Central memory CD4-positive, alpha-beta T cell (primary cell): ENCODE data around the gene CD55.
"Not testable (repeated sequence)": the region's sequence is repeated elsewhere in the genome, so short reads cannot be mapped to it uniquely, and the experiment has no call there.

ENCODE experiments used
- DNase-seq: peaks from one replicate; pipeline ENCODE4 v3.0.0; 2022

Gene CD55

DNA sequence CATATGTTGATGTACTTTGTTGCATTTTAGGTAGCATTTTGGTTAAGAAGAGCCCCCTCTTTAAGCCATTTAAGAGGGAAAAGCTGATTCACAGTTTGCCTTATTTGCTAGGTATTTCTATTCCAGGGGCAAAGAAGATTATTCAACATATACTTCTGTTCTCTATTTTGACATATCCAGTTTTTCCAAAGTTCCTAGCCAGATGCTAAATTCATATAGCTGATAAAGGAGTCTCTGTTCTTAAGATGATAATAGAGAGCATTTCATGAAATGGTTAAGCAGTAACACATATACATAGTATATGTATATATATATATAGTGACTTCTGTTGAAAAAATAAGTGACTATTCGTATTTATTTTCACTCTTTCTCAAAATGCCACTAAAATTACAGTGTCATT lies 15.5 kb upstream of the CD55 start:
- DNase-seq: no peak

DNA sequence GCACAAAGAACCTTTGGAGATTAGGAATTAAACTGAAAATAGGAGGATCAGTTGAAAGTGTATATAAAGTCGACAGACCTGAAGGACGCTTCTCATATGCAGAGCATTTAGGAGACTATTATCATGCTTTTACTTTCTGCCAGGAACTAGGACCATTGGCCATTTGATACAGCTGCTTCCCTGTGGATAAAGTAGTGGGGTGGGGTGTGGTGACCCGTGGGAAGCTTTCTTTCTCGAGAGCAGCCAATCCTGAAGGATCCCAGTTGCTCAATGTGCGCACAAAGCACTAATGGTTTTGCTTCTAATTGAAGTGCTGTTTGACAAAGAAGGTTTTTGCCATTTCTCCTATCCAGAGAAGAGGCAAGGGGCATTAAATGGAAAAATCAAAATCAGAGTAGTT lies 14.9 kb upstream of the CD55 start:
- no peak for DNase-seq

DNA sequence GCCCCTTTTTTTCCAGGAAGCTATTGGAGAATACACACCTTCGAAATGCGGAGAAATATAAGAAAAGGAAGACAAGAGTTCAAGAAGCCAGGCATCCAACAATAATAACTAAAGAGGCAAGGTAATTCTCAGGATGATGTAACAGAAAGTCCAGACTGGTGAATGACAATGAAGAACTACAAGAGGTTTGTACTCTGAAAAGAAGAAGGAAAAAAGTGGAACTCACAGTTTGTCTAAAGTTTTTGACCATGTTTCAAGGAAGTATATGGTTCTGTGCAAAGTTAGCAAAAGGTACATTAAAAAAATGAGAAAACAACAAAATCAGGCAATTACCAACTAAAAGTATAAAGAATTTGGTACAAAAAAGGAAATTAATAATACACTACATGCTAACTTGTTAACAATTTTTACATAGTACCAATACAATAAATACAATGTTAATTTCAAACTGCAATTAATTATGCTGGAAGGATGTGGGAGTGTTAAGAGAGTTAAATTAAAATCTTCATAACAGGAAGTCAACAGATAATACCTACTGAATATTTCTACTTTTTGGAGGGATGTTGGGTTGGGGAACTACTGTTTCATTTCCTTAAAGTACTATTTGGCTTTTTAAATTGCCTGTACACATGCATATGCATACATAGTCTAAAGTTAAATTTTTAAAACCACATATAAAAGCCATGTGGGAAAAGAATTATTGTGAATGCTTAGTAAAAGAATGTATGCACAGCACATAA lies 12.9 kb upstream of the CD55 start:
- no peak for DNase-seq

DNA sequence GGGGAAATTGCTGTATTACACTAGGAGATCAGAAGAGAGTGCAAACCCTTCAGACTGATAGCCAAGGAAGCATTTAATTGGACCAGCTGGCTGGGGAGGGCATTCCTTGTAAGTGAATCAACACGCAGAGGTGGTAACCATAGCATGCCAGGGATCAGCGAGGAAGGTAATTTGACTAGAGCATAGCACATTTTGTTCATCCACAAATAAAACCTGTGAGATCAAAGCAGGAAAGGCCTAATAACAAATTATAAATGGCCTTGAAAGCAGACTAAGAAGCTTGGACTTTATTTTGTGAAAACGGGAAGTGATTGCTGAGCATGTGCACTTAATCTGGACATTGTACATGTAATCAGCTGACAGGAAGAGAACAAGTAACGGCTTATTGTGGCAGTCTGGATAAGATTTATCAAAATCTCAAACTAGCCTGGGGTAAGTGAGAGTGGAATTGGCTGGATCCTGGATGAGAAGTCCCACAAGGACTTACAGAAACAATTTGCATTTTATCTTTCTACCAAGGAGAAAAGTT lies 11.7 kb upstream of the CD55 start:
- DNase-seq: no peak

DNA sequence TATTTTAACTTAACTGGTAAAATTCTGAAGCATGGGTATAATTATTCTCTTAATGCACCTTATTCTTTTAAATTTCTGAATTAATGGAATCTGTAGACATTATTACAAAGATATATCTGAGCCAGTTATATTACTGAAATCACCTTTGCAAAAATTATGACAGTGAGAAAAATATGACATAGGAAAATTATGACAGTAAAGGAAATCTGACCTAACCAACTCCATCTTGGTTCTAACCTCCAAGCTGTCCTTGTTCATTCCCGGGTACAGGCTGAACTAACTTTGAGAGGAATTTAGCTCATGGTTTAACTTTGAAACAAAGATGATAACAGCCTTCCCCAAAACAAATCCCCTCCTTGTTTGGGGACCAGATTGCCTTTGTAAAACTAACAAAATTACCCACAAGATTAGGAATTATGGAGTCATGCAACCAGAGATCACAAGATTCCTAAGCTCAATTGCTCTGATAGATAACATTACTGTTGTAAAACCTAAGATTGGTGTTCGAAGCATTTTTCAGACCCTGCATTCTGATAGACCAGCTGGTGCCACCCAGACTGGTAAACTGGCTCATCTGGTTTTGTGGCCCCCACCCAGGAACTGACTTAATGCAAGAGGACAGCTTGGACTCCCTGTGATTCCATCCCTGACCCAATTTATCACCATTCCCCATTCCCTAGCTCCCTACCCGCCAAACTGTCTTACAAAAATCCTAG lies 9.4 kb upstream of the CD55 start:
- DNase-seq: no peak

DNA sequence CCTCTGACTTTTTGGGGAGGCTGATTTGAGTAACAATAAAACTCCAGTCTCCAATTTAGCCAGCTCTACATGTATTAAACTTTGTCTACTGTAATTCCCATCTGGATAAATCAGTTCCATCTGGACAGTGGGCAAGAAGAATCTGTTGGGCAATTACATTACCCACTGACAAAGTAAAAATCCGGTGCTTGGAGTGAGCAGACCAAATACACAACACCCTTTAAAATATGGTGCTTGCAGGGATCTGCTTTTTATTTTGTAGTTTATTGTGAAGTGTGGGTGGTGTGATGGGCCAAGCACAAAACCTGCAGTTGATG lies 8.9 kb upstream of the CD55 start:
- DNase-seq: no peak

DNA sequence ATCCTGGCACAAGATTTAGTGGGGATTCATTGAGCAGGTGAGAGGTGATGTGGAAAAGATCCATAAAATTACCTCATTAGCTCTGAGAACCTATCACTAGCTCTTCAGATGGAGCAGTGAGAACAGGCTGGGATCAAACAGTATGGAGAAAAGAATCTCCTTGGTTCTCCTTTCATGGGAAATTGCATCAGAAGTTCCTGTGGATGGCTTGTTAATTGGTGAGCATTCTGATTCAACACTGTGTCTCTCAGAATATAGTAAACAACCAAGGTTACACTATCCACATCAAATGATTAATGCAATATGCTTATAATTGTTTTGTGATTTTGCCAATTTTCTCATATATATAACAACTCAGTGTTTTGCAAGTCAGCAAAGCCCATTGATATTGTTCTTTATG lies 8.3 kb upstream of the CD55 start:
- DNase-seq: no peak

DNA sequence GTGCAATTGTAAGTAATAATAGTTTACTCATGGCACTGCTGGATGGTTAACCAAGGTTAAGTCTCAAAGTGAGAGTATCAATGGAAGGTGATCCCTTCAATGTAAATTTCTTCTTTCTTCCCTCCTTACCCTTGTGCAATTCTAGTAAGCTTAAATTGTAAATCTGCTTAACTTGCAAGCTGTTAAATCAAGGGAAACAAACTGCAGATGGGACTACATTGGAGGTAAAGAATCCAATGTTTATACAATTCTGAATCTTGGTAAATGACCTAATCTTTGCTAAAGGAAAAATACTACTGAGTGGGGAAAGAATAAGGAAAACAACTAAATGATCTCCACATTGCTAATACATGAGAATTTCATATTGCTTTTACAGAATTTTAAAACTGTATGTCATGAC lies 6.7 kb upstream of the CD55 start:
- no peak for DNase-seq

DNA sequence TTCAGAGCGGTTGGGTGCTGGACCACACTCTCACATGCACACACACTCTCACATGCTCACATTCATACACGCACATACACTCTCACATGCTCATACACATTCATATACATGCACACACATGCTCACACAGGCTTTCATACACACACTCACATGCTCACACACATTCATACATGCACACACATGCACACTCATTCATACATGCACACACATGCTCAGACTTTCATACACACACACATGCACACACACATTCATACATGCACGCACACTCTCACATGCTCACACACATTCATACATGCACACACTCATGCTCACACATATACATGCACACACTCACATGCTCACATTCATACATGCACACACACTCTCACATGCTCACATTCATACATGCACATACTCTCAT lies 6.0 kb upstream of the CD55 start:
- no peak for DNase-seq

DNA sequence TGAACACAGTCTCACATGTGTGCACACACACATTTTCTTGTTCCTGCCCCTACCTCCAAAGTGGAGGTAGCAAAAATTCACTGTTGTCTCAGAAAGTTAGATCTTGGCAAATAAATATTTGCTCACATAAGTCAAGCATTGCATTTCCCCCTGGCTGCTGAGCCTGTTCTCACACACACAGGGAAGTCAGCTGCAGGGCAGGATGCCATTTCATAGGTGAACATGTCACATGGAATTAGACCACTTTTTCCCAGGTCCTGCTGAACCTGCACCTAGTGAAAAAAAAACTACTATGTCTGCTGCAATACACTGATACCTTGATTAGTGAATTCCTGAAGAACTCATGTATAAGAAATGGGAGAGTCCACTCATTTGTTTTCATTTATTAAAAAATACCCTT lies 5.3 kb upstream of the CD55 start:
- DNase-seq: no peak

DNA sequence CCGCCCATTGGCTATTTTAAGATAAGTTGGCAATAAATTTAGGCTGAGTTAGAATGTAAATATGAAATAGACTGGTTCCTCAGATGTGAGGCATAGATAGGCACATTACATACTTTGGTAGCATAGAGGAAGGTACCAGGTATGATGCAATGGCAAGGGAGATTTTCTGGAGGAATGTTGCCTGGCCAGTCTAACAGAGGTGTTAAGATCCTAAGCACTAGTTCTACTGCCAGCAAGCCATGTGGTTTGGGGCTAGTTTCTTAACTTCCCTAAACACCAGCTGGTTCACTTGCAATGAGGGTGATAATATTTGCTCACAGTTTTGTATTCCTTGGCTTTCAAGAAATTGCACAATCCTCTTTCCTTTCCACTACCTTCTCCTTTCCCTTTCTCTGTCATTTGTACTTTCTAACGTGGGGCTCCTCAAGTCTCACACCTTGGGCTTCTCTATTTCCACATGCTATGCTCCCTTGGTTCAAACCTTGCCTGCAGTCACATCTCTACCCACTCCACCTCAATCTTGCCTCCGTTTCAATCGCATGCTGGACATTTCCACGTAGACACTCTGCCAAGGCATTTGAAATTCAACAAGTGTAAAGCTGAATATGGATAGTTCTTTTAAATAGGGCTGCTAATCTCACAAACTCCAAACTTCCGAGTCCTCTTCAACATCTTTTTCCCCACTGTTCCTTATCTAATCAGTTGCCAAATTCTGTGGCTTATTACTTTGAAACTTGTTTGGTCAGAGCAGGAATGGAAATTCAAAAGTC lies 4.7 kb upstream of the CD55 start:
- no peak for DNase-seq

DNA sequence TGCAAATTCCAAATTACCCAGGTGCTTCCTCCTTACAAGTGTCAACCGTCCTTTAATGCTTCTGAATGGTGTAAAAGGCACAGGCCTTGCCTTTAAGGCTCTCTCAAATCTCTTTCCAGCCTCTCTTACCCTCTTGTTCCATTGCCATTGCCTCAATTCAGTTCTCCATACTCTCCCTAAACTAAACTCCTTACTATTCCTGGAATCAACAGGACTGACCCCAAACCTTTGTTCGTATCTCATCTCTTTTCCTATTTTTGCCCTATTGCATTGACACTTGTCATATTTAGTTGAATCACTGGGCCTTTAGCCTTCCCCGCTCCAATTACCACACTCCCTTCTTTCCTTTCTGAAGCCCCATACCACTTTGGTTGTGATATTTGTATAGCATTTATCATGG lies 3.9 kb upstream of the CD55 start:
- DNase-seq: no peak

DNA sequence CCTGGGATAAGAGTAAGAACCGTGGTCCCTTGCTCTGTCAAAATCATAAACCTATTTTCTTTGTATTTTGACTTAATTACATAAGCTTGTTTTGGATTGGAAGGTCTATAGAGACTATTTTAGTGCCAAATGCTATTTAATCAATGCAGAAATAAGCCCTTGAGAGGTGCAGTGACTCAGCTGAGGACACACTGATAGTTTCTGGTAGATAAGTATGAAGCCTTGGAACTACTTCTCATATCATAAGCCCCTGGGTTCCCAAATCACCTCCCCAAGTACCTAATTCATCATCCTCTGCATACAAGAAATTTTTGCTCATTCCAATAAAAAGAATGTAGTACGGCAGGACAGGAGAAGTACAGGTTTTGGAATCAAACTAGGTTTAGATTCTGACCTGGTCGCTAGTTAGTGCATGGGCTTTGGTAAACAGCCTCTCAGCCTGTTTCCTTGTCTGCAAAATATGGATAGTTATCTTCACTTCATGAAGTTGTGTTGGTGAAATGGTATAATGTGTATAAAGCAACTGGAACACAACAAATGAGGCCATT lies 3.3 kb upstream of the CD55 start:
- DNase-seq: no peak

DNA sequence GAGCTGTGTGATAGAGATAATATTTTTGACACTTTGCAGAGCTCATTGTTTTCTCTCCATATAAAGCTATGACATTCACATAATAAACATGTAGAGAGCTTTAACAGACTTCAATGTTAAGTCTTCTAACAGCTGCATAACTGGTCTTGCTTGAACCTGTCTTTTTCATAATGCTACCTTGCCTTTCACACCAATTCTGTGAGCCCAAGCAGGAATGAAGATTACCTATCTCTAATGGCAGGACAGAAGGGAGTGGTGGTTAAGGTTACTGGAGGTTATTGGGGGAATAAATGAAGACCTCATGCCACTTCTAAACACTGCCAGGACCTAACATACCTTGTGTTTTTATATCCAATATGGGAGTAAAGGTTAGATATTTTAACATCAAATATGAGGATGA lies 2.3 kb upstream of the CD55 start:
- no peak for DNase-seq

DNA sequence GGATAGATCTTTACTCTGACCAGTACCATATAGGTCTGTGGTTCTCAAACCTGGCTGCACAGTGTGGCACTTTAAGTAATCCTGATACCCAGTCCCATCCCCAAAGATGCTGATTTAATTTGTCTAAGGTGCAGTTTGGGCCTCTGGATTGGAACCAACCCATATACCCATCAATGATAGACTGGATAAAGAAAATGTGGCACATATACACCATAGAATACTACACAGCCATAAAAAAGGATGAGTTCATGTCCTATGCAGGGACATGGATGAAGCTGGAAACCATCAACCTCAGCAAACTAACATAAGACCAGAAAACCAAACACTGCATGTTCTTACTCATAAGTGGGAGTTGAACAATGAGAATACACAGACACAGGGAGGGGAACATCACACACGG lies 1.4 kb upstream of the CD55 start:
- not testable (repeated sequence) for DNase-seq

DNA sequence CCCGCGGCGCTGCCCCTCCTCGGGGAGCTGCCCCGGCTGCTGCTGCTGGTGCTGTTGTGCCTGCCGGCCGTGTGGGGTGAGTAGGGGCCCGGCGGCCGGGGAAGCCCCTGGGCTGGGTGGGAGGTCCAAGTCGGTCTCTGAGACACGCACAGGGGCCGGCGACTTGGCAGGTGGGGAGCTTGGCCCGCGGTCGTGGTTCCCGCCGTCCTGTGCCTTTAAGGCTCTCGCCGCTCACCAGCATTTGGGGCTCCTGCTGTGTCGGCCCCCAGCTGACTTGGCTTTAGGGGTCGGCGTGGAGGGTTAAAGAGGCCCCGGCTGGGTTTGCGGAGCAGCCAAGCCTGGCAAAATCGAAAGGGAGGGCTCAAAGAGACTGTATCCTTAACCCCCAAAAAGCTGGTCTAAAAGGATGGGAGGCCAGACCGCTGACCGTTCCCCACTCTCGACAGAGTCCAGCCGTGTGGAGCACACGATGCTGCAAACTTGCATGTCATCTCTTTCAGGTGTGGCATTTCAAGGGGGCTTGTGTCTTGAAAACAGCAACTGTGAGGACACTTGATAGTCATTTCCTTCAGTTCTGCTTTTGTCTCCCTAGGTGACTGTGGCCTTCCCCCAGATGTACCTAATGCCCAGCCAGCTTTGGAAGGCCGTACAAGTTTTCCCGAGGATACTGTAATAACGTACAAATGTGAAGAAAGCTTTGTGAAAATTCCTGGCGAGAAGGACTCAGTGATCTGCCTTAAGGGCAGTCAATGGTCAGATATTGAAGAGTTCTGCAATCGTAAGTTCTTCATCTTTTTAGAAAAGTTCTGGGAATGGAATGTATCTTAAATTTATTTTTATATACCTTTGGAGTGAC lies 540 bp downstream of the CD55 start:
- no peak for DNase-seq

DNA sequence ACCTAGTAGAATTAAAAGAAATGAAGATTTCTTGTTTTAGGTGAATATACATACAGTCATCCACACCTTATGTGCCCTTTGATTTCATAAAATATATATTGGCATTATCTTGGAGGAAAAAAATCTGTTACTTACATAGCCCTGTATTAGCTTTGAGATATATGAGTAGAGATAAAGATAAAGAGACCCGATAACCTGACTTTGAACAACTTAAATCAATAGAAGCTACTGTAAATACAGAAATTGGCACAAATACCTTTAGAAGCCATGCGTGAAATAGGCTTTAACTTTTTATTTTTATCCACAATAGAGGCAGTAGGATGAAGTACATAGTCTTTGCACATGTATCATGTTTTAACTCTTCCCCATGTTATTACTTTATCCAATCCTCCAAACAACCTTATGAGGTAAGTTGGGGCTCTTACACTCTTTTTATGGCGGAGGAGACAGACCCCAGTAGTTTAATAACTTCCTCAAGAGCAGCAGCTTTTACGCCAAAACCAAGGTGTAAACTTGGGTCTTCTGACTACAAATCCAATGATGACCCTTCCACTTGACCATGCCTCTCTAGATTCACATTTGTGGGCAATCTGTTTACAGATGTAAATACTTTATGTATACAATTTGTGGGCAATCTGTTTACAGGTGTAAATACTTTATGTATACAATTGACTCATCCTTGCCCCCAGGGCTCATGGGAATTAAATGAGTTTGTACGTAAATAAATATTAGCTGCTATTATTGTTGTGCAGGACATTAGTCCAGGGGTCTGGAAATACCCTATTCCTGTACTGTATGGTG lies 2.1 kb downstream of the CD55 start:
- DNase-seq: no peak

DNA sequence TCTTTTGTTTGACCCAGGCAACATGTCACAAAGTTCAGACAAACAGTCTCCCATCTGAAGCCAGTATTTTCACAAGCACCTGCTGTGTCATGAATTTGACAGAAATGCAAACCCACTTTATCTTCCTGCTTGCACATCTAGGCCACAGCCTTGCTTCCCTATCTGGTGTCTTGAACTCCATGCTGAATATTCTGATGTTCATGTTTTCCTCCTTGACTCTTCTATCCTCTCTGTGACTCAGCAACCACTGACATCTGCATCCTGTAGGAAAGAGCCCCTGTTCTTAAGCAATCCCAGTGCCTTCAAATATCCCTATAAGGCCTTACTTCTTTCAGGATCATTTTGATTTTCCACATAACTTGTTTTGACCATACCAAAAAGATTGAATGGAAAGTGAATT lies 6.5 kb downstream of the CD55 start:
- DNase-seq: no peak

DNA sequence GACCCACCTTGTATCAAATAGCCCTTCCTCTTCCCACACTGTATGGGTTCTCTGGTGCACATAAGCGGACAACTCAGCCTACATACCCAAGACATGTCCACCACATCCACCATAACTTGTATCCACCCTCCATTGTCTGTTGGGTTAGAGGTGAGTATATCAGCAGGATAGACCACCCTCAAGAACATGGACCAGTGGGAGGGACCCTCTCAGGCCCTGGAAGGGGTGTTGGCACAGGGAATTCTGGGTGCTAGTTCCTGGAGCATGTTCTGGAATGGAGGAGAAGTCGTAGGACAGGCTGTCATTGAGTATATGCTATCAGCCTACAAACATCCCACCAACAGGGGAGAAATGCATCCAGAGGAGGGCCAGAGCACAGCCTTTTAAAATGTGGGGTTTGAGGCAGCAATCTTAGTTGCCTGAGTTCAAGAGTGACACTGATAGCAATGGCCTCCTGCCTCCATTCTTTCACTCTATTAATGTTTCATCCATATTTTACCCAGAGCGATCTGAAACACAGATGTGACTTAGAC lies 7.5 kb downstream of the CD55 start:
- DNase-seq: no peak

DNA sequence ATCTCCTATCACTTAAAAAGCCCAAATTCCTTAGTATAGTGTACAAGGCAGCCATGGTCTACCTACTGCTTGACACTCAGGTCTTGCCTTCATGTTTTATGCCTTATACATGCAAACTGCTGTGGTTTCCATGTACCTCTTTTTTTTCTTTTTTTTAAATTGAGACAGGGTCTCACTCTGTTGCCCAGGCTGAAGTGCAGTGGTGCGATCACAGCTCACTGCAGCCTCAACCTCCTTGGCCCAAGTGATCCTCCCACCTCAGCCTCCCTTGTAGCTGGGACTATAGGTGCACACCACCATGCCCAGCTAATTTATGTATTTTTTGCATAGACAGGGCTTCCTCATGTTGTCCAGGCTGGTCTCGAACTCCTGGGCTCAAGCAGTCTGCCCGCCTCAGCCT lies 8.0 kb downstream of the CD55 start:
- no peak for DNase-seq

DNA sequence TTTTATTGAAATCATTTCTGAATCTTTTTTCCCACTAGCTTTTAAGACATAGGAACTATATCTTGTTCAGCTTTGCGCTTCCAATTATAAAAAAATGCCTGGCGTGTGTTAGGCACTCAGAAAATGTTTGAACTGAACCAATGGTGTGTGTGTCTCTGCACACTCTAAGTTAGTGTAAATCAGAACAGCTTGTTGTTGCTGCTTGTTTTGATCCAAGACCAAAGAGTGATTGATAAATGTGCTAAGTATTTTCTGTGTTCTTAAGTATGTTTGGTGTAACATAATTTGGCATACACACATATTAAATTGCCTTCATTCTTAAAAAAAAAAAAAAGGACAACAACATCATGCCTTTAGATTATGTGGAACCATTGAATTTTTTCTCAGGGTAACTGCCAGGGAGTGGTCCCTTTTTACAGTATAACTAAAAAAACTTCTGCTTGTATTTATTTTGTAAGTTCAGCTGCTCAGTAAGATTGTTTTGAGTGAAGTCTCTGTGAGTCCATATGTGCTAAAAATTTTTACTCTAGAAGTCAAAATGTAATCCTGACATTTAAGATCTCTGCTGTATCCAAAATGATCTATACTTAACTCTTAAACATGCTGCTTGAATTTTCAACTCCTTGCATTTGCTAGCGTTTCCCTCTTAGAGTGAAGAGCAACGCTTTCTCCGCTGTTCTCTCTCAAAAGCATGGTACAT lies 8.7 kb downstream of the CD55 start:
- no peak for DNase-seq
